ENCODE data around the gene CDH23. TPM values are rescaled to one million over a fixed set of nuclear protein-coding genes. Genes with fewer than 3 reads are reported as not detected.

The CDH23 gene
- total RNA-seq, 4 donors from 2014 or later, result 14.4 to 29.6 (median 19.7) TPM

DNA sequence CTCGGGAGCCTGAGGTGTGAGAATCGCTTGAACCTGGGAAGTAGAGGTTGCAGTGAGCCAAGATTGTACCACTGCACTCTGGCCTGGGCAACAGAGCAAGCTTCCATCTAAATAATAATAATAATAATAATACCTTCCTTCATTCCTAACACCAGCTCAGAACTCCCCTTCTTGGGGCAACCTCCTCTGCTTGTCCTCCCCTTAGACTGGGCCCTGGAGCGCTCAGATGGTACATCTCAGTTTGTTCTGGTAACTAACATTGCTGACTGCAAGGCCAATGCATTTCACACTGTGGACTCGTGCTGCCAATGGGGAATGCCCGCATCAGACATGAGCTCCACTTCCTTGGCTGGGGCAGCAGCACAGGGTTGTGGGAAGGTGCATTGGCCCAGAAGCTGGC, 245.3 kb downstream of the CDH23 start:
- no peak for DNase-seq (ENCODE audit: extremely low spot score)
- peaks cover 0 to 10% (median 0%) of the 10 kb centered on the region in 4 donors for H3K4me1 ChIP-seq
- H3K9me3 ChIP-seq, result no peaks in the 10 kb centered on the region
- no peaks in the 10 kb centered on the region for H3K36me3 ChIP-seq
- intact Hi-C loops (cut with DNase I), result no loop called here
- no peak overlapping the region for H3K4me3 ChIP-seq
- TF ChIP-seq EP300 (IDR thresholded peaks at IDR 0.05) (no peak), POLR2A (IDR thresholded peaks at IDR 0.05; ENCODE audit: low read depth) (no peak), POLR2AphosphoS5 (IDR thresholded peaks at IDR 0.05) (no peak)
- TF ChIP-seq, protein P1, sequence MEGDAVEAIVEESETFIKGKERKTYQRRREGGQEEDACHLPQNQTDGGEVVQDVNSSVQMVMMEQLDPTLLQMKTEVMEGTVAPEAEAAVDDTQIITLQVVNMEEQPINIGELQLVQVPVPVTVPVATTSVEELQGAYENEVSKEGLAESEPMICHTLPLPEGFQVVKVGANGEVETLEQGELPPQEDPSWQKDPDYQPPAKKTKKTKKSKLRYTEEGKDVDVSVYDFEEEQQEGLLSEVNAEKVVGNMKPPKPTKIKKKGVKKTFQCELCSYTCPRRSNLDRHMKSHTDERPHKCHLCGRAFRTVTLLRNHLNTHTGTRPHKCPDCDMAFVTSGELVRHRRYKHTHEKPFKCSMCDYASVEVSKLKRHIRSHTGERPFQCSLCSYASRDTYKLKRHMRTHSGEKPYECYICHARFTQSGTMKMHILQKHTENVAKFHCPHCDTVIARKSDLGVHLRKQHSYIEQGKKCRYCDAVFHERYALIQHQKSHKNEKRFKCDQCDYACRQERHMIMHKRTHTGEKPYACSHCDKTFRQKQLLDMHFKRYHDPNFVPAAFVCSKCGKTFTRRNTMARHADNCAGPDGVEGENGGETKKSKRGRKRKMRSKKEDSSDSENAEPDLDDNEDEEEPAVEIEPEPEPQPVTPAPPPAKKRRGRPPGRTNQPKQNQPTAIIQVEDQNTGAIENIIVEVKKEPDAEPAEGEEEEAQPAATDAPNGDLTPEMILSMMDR (IDR thresholded peaks at IDR 0.05), result no peak
- no peak overlapping the region for H3K27ac ChIP-seq (replicated peaks in 1 of 4)
- no peaks in the 10 kb centered on the region for H3K27me3 ChIP-seq
- 72% methylated on average over 5 of the region's 5 CpGs for WGBS

- peaks cover 0 to 18% (median 14%) of the 10 kb centered on the region in 4 donors for H3K4me1 ChIP-seq
- no peak for DNase-seq (ENCODE audit: extremely low spot score)
- no peaks in the 10 kb centered on the region for H3K9me3 ChIP-seq
- H3K27ac ChIP-seq (replicated peaks in 1 of 4), result no peak overlapping the region
- no peak overlapping the region for H3K4me3 ChIP-seq
- no peaks in the 10 kb centered on the region for H3K27me3 ChIP-seq
- TF ChIP-seq POLR2AphosphoS5 (IDR thresholded peaks at IDR 0.05) (no peak), EP300 (IDR thresholded peaks at IDR 0.05) (no peak), POLR2A (IDR thresholded peaks at IDR 0.05; ENCODE audit: low read depth) (no peak)
- TF ChIP-seq, protein P1 (IDR thresholded peaks at IDR 0.05), result no peak
- intact Hi-C loops (cut with DNase I), result no loop called here
- WGBS, result 81% methylated on average over 6 of the region's 6 CpGs
- no peaks in the 10 kb centered on the region for H3K36me3 ChIP-seq
These were observed 247.2 kb downstream of the CDH23 start for GRCh38 chr10:71643904-71644303.

DNA sequence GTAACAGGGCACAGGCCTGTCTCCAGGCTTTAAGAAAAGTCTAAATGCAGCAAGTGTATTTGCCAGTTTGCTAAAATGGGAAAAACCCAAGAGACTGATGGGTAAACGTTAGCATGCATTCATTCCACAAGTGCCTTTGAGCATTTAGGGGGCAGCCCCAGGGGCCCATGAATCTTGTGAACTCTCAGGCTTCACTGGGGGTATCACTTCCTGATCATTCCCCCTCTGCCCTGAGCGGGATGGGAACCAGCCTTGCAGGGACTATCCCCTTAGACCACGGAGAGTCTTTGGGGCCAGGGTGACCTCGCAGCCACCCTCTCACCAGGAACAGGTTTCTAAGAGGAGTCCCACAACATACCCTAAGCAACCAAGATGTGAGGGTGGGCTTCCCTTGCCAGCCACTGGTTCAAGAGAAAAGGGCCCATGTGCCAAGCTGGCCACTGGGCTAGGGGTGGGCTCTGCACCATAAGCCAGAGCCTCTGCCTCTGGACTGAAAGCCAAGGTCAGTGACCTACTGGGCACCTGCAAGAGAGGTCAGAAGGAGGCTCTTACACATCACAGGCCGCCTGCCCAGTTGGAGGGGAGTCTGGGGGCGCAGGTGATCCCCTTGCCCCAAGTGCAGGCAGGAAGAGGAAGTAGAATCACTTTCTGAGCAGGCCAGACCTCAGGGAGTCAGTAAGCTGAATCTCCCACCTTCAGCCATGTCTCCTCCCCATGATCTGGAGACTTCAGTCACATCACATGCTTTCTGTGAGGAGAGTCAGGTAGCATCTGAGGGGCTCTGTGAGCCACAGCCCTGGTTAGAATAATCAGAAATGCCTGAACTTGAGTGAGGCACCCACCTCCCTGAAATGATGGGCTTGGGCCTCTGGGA, 247.8 kb downstream of the CDH23 start:
- intact Hi-C loops (cut with DNase I), result no loop called here
- 93% methylated on average over 4 of the region's 6 CpGs for WGBS

GRCh38 chr10:71645185-71645584, 248.5 kb downstream of the CDH23 start:
- Histone ChIP-seq H3K9me3 (no peaks in the 10 kb centered on the region), H3K4me1 (peaks cover 0 to 21% (median 15%) of the 10 kb centered on the region in 4 donors), H3K36me3 (no peaks in the 10 kb centered on the region), H3K4me3 (no peak overlapping the region), H3K27me3 (no peaks in the 10 kb centered on the region), H3K27ac (replicated peaks in 1 of 4) (no peak overlapping the region)
- WGBS, result 90% methylated on average over 6 of the region's 6 CpGs
- TF ChIP-seq POLR2AphosphoS5 (IDR thresholded peaks at IDR 0.05), result no peak
- TF ChIP-seq, protein P1 (IDR thresholded peaks at IDR 0.05), result no peak
- intact Hi-C loops (cut with DNase I), result no loop called here
- DNase-seq (ENCODE audit: extremely low spot score), result no peak

More for the DNA sequence above, 247.8 kb downstream of the CDH23 start:
- H3K4me1 ChIP-seq, result peaks cover 0 to 21% (median 15%) of the 10 kb centered on the region in 4 donors
- H3K27ac ChIP-seq (replicated peaks in 1 of 4), result no peak overlapping the region
- no peak for DNase-seq (ENCODE audit: extremely low spot score)
- H3K4me3 ChIP-seq, result no peak overlapping the region
- H3K27me3 ChIP-seq, result no peaks in the 10 kb centered on the region
- TF ChIP-seq POLR2A (IDR thresholded peaks at IDR 0.05; ENCODE audit: low read depth) (no peak), POLR2AphosphoS5 (IDR thresholded peaks at IDR 0.05) (no peak), EP300 (IDR thresholded peaks at IDR 0.05) (no peak)
- TF ChIP-seq, protein P1 (IDR thresholded peaks at IDR 0.05), result no peak
- no peaks in the 10 kb centered on the region for H3K9me3 ChIP-seq
- no peaks in the 10 kb centered on the region for H3K36me3 ChIP-seq
